ENCODE data around the gene TMEM207. TPM values are rescaled to one million over a fixed set of nuclear protein-coding genes. Genes with fewer than 3 reads are reported as not detected.

The TMEM207 gene
- total RNA-seq, 1 donor from 2014 or later: not detected

DNA sequence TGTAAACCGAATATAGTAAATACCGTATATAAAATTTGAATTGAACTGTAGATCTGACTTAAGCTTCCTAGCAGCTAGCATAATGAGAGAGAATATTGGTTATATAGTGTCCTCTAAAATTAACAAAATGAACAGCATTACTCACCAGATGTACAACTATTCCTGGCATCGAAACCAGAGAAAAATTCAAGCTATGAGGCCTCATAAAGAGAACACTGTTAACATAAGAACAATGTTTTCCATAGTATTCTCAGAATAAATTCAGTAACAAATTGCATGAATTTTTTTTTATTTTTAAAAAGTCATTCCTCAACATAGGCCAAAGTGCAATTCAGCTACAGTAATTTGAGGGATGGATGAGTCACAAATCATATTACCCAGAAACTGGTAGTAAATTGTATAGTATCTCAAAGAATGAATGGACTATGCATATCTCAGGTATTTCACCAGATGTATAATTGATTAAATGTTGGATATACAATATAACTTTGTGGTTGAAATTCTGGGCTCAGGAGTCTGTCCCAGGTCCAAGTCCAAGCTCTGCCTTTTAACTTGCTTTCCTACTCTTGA lies 5.0 kb downstream of the TMEM207 start:
- intact Hi-C loops (cut with micrococcal nuclease): loop anchor here (5.0 kb wide), 1 partner anchor 253 kb away; no protein-coding TSS in a partner anchor

DNA sequence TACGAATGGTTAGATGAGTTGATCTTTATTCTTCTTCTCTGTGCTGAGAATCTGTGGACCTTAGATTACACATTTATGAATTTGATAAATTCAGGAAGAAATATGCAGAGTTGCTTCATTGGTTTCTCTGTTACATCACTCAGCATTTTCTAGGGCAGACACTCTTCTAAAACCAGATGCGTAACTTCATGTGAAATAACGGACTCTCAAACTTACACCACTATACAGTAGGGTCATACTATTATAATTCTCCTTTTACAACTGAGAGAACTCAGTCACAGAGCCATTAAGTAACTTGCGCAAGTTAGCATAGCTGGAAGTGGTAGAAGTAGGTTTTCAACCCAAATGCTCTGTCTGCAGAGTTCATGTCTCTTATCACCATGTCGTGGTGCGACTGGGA lies 5.7 kb downstream of the TMEM207 start:
- intact Hi-C loops (cut with micrococcal nuclease): no loop called here

DNA sequence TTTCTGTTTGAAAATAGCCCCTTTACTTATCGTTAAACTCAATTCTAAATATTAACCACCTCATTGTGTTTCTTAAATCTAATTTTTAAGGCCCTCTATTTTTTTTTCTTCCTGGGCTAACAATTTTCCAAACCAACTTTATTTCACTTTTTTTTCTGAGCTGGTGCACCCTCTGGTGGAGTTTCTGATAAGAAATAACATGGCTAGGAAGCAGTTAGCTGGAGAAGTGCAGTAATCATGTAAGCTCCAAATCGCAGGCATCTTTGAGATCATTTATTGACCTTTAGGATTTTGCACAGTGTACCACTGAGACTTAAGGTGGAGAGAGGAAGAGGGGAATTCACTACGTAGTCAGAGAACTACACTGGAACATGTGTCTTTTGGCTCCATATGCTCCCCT lies 6.4 kb downstream of the TMEM207 start:
- intact Hi-C loops (cut with micrococcal nuclease): no loop called here

DNA sequence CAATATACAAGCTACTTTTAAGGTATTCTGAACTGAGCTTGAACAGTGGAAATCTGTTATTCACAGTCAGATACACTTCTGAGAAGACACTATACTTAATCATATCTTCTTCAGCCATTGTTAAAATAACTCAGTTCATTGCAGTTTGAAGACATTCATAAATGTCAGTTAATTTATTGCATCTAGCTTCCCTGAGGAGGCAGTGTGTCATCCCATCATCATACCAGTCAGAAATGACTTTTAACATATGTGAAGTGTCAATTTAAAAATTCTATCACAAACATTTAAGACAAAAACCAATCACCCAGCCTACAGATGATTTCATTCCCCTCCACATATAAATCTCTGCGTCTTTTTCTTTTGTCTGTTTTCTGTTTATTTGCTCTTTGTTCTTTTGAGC lies 7.5 kb downstream of the TMEM207 start:
- intact Hi-C loops (cut with micrococcal nuclease): no loop called here

DNA sequence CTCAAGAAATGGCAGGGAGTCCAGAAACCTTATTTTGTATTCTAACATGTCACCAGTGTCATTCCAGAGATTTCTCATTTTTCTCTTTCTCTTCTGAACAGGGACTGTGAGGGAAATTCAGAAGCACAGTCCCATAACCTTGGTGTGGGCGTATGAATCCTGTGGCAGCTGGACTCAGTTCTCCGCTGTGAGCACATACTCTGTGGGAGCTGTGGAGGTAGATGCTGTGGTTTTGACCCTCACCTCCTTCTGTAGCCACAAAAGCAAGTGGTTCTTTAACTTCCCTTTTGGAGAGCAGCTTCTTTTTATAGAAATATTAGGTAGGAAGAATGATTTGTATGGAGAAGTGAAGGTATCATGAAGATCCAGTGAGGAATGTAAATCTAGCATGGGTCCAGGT lies 13.4 kb downstream of the TMEM207 start:
- intact Hi-C loops (cut with micrococcal nuclease): no loop called here

DNA sequence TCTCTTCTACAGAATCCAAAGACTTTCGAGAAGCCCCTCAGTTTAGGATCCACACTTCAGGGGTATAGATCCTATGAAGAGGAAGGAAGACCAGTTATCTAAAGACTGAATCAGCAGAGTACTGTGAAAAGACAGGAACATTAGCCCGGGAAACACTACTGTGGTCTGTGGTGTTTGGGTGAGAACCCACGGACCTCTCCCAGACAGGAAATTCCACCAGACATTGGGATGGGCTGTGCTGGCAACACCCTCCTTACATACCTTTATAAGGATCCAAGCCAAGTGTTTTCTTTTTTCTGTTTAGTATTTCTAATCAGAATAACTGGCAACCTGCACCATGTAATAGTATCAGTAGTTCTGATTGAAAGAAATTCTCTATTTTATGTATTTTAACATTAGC lies 14.1 kb downstream of the TMEM207 start:
- intact Hi-C loops (cut with micrococcal nuclease): no loop called here

DNA sequence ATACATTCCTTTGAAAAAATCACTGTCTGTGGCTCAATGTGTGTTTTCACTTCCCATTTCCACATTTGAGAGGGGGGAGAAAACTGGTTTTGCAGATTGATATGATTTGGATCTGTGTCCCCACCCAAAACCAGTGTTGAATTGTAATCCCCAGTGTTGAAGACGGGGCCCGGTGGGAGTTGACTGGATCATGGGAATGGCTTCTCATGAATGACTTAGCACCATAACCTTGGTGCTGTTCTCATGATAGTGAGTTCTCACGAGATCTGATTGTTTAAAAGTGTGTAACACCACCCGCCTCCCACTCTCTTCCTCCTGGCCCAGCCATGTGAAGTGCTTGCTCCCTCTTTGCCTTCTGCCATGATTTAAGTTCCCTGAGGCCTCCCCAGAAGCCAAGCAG lies 16.1 kb downstream of the TMEM207 start:
- intact Hi-C loops (cut with micrococcal nuclease): no loop called here

DNA sequence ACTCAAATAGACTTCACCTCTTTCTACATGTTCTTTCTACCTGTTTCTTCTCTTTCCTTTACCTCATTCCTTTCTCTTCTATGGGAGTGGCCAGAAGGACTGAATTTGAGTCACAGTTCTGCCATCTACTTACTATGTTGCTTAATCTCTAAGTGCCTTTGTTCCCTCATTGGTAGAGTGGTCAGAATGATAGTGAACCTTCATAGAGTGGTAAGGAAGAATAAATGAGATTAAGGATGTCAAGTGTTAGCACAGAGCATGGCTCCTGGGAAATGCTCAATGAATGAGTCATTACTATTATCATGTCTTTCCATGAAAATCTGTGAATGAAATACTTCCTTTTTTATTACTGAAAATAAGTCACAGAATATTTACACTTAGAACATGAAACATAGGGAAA lies 17.5 kb downstream of the TMEM207 start:
- intact Hi-C loops (cut with micrococcal nuclease): no loop called here

DNA sequence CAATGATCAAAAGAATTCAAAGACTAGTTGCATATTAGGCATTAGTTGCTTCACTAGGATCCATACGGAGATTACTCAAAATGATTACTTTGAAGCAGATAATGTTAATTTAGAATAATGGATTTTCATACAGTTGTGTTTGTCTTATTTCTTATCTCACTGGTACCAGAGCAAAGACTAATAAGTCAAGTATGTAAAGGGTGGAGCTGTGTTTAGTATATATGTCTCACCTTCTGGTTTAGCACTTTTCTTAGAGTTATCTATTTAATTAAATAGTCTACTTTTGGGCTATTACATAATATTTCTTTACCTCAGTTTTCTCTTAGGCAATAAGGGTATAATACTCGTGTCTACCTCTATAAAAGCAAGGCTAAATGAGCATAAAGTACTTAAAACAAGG lies 18.8 kb downstream of the TMEM207 start:
- intact Hi-C loops (cut with micrococcal nuclease): no loop called here

DNA sequence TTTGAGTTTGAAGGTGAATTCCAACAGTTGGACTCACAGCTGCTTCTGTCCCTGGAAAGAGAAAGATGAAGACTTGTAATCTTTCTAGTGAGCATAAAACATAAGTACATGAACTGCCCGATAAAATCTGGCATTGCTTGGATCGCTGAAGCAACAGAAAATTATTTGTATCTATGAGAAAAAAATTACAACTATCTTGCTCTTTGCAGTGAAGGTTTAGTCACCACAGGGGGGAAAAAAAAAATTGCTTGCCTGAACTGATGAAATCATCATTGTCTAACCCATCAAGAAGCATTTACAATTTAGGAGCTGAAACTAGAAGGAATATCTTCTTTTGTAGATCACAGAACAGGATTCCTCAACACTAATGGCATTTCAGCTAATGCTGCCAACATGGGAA lies 20.0 kb downstream of the TMEM207 start:
- intact Hi-C loops (cut with micrococcal nuclease): no loop called here

DNA sequence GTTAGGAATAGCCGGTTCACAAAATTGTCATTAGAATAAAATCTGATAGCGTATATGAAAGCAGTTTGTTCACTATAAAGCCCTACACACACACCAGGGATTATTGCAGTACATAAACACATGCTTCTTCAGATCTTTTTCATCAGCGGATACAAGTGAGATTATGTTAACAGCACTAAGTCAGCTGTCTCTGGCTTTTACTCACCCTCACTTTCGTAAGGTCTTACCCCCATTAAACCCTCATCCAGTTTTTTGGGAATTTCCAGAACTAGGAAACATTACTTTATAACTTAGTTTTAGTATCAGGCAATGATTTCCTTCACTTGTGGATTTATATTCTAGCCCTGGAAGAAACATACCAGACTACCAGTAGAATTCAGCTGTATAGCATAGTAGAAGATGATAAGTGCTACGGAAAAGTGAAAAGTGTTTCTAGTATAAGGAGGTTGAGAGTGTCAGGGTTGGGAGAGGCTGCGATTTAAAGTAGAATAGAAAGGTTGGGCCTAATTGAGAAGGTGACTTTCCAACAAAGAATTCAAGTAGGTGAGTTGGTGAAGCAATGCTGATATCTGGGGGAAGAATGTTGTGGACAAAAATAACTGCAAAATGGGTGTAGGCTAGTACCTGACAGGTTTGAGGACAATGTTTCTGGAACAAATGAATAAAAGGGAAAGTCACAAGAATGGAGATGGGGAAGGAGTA lies 22.7 kb downstream of the TMEM207 start:
- intact Hi-C loops (cut with micrococcal nuclease): no loop called here

DNA sequence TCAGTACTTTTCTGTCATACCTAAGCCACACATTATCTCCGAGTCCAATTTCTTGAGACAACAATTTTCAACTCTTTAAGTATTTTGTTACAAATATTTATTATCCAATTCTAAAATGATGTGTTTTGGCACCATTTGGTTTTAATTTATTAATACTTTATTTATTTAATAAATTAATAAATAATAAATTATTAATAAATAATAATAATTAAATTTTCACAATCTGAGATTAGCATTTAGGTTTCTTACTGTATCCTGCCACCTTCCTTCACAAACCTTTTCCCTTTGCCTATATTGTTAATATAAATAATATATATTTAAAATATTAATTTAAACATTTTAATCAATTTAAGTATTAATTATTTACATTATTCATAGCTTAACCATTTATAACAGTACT lies 23.9 kb downstream of the TMEM207 start:
- intact Hi-C loops (cut with micrococcal nuclease): no loop called here

DNA sequence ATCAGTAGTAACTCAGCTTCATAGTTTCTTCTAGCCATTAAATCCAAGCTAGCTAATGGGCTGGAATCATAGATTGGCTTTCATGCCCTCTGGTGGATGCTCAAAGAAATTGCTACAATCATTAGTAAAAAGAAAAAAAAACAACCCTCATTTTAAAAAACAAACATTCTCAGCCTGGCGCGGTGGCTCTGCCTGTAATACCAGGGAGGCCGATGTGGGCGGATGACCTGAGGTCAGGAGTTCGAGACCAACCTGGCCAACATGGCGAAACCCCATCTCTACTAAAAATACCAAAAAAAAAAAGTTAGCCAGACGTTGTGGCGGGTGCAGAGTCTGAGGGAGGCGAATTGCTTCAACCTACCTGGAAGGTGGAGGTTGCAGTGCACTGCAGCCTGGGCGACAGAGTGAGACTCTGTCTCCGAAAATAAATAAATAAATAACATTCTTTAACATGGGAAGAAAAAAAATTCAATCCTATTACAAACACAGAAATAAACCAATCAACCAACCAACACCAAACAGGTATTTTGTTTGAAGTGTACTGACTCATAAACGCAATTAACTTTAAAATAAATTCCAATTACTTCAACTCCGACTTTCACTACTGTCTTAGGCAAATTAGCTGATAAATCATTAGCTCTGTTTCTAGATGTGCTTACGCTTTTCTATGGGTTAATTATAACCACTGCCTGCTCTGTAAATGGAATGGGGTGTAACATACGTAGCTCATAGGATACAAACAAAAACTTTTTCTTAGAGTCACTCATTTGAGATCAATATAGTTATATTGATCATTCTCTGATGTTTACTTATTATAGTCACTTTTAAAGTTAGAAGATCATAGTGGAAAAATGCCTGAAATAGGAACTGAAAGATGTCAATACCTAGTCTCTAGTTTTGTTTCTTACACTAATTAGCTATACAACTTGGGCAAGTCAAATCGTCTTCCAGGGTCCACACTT lies 24.9 kb downstream of the TMEM207 start:
- intact Hi-C loops (cut with micrococcal nuclease): loop anchor here (1.0 kb wide), 4 partner anchors 199 to 463 kb away; no protein-coding TSS in a partner anchor

DNA sequence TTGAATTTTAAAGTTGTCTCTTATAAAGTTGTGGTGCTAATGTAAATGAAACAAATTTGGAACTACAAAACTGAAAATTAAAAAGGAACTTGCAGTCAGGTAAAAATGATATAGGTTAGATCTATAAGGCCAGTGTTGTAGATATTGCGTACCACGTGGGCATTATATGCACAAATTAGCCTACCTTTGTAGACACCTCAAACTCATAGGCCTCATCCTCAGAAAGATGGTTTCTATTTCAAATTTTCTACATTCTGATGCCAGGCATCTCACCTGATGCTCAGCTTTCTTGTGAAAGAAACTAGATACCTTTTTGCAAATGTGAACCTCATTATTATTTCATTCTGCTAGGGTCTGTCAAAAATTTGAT lies 25.6 kb downstream of the TMEM207 start:
- intact Hi-C loops (cut with micrococcal nuclease): loop anchor here (1.0 kb wide), 4 partner anchors 199 to 463 kb away; no protein-coding TSS in a partner anchor

DNA sequence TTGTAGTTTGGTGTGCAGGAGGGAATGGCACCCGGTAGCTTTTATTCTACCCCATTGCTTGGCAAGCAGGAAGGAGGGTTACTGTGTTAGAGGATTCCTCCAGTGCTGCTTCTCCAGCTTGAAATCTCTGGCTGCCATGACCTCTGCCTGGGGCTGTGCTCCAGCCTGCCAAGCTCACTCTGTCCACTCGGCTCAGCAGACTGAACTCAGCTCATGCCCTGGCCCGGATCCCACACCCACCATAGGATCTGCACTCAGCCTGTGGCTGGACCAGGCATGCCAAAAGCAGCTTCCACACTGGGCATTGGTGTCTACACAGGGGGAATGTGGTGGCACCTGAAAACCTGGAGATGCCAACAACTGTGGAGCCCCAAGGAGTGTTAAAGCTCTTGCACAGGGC lies 35.4 kb downstream of the TMEM207 start:
- intact Hi-C loops (cut with micrococcal nuclease): no loop called here

DNA sequence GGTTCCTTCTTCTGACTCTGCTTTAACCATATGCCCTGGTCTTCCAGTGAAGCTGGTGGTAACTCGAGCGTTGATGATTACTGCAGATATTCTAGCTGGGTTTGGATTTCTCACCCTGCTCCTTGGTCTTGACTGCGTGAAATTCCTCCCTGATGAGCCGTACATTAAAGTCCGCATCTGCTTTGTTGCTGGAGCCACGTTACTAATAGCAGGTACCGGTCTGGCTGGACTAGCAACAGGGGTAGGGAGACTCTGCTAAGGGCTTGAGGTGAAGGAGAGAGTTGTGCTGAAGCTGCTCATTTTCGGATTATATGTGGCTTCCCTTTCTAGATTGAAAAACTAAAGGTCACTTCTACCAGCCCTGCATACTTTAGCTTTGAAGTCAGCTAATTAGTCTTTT lies 45.0 kb downstream of the TMEM207 start:
- intact Hi-C loops (cut with micrococcal nuclease): no loop called here

DNA sequence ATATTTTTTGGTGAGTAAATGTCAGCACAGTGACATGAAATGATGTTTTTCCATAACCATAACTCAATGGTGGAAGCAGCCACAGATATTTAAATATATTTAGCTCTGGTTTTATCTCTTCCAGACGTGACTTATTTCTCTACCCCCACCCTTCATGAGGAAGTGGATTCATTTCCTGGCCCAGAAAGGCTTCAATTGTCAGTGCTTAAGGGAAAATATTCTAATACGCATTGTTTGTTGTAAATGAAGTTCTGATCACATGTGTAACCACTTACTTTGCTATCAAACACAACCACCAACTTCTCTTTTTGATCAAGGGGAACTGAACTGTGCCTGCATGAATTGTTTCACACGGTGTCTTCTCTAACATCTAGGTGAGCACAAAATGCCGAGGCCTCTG lies 47.7 kb downstream of the TMEM207 start:
- intact Hi-C loops (cut with micrococcal nuclease): no loop called here

DNA sequence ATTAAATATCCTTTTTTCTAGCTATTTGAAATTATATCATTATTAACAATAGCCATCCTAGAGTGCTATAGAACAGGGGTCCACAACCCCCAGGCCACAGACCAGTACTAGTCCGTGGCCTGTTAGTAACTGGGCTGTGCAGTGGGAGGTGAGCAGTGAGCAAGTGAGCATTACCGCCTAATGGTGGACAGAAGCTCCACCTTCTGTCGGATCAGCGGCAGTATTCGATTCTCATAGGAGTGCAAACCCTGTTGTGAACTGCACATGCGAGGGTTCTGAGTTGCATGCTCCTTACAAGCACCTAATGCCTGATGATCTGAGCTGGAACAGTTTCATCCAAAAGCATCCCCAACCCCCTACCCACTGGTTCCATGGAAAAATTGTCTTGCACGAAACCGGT lies 50.0 kb downstream of the TMEM207 start:
- intact Hi-C loops (cut with micrococcal nuclease): no loop called here

DNA sequence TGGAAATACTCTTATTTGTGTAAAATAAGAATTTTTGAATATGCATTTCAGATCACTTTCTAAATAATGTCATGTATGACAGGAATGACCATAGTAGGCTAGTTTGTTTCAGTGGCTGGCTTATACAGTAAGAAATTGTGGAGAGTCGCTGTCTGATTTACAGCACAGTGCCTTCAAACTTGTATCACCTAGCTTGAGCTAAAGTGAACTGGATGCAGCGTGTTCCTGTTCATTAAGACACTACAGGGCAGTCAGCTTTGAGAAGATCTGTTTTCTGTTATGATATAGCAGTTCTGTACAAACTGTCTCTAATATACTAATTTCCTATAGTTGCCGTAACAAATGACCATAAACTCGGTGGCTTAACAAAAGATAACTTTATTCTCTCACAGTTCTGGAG lies 51.8 kb downstream of the TMEM207 start:
- intact Hi-C loops (cut with micrococcal nuclease): no loop called here

DNA sequence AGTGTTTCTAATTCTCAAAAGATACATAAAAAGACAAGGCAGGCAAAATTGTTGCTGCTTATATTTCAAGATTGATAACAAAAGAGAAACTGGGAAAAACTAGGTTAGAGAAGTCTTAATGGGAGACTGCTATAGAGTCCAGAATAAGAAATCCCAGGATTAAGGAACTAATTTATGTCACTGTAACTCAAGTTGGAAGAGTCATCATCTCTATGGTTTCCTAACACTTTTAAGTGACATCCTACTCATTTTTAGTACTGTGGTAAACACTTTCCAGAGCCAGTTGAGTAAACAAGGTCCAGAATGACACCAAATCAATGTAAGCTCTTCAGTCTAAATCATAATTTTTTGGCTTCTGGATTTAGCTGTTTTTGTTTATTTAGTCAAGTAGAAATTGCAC lies 53.7 kb downstream of the TMEM207 start:
- intact Hi-C loops (cut with micrococcal nuclease): no loop called here

DNA sequence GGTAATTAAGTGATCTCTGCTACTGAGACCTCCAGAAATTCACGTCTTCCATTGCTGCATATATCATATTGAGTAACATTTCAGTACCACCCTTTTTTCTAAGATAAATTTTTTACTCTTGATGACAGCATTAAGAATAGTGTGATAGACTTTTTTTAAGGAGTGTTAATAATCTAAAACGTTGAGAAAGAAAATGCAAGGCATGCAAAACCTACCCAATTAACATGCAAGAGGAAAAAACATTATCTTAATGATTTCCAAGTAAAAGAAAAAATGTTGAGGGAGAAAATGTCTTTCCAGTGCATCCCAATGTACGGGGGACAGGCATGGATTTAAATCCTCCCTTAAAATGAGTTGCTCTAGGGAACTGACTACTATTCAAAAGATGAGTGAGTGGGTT lies 61.0 kb downstream of the TMEM207 start:
- intact Hi-C loops (cut with micrococcal nuclease): no loop called here

DNA sequence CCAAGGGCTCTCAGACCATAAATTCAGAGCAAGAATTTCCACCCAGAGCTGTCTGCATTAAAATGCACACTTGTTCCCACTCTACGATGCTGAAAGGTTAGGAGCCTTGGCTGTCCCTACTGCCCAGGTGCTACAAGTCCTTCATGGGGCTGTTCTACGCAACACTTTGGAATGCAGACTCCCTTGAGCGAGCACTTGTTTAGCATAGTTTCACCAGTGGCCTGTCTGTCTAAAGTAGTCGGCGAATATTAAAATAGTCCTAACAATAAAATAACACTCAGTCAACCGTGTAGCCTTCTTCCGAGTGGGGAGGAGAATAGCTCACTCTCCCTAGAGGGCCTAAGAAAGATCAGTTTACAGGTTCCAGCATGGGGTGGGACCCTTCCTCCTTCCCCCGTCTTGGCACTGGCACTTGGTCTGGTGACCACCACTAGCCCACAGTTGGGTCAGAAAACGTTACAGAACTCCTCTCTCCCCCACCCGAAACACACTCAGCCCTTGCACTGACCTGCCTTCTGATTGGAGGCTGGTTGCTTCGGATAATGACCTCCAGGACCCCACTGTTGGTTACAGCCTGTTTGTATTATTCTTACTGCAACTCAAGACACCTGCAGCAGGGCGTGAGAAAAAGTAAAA lies 62.0 kb downstream of the TMEM207 start, which contains the start of gene CLDN16:
Gene CLDN16, plus strand, starts transcription at position 586 of the 636 bp plus-strand sequence. CDS start 167 bp downstream, outside the sequence.
- intact Hi-C loops (cut with micrococcal nuclease): no loop called here

Data from T-helper 1 cell treated with Interleukin-12 subunit alpha and Interleukin-12 subunit beta and Interleukin-4 antibody, amounts not matched to agents 30 ng/mL and 1 ng/mL, for 36 hours (primary cell).